Activated T-cell treated with anti-CD3 and anti-CD28 coated beads, Interleukin-2, amount 50 U/mL, for 72 hours (primary cell): ENCODE results near the gene POLR2H. TPM values are rescaled to one million over a fixed set of nuclear protein-coding genes. Genes with fewer than 3 reads are reported as not detected.

ENCODE experiments used
- ATAC-seq, 2 donors: fragments of 150-1000 bp; cut with Tn5 transposase; replicated peaks in 1 of 2; 2 replicates each; pipeline ENCODE4 v1.10.0; 2021; ENCODE audit warnings: moderate library complexity in 2 of 2, mild to moderate bottlenecking in 1 of 2
- DNase-seq, 2 donors: peaks; one replicate each; pipeline ENCODE4 v3.0.0; 2021 to 2022; ENCODE audit warnings: mixed read lengths in 1 of 2
- H3K27ac Mint-ChIP-seq: one replicate; pipeline ENCODE4 v1.8.0; 2022; ENCODE audit warnings: mild to moderate bottlenecking, moderate library complexity, mixed read lengths
- H3K27me3 Mint-ChIP-seq: one replicate; pipeline ENCODE4 v1.8.0; 2022; ENCODE audit warnings: low read depth, mixed read lengths
- H3K36me3 Mint-ChIP-seq, 2 donors: one replicate each; pipeline ENCODE4 v1.8.0; 2022; ENCODE audit warnings: mixed read lengths in 2 of 2, mild to moderate bottlenecking in 1 of 2; ENCODE audit not compliant: insufficient read depth in 2 of 2
- H3K4me1 Mint-ChIP-seq: one replicate; pipeline ENCODE4 v1.8.0; 2022; ENCODE audit warnings: low read depth, mixed read lengths
- H3K4me3 Mint-ChIP-seq, 2 donors: one replicate each; pipeline ENCODE4 v1.8.0; 2022; ENCODE audit warnings: mild to moderate bottlenecking in 2 of 2, mixed read lengths in 2 of 2, moderate library complexity in 2 of 2
- H3K9me3 Mint-ChIP-seq, 2 donors: one replicate each; pipeline ENCODE4 v1.8.0; 2022; ENCODE audit warnings: mixed read lengths in 2 of 2
- total RNA-seq, 2 donors: library from RNA; stranded (reverse); gene quantifications; one replicate each; pipeline ENCODE4 v1.2.3, GENCODE V29; 2022

The POLR2H gene
- total RNA-seq, 2 donors from 2014 or later, result 86.9 to 93.6 TPM

DNA sequence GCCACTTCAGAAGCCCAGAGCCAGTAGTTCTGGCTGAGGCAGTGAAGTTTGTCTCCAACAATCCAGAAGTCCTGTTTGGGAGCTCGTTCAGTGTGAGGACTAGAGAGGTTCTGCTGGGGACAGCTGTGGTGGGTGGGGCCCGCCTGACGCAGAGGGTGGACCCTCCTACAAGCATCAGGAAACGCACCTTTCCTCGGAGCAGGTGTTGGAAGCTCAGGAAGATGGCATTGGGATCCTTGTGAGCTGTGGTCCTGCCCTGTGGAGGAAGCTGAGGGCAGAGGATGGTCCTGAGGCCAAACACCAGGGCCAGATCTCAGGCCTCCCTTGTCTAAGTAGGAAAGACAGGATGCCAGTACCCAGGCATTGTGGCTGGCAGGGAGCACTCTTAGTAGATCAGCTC, 11.4 kb downstream of the POLR2H start:
- Mint-ChIP-seq H3K27ac (no peak overlapping the region), H3K9me3 (no peaks in the 10 kb centered on the region), H3K4me3 (no peak overlapping the region), H3K27me3 (peaks cover 25% of the 10 kb centered on the region), H3K36me3 (peaks cover 4 to 7% of the 10 kb centered on the region in 2 donors), H3K4me1 (peaks cover 11% of the 10 kb centered on the region)
- DNase-seq (no peak), ATAC-seq (no peak)

DNA sequence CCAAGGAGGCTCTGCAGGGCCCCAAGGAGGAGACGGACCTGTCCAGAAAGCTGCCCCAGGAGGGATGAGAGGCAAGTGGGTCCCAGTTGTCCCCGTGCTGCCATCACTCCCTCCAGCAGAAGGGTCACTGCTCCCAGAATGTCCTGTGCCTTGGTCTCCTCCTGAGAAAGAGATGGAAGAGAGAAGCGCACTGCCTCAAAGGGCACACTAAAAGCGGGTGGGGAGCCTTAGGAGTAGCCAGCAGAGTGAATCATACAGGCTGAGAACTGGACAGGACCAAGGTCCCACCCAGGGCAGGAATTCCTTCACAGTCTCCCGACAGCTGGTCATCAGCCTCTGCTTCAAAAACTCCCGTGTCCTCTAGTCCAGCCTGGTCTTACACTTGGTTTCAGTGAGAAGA, 11.9 kb downstream of the POLR2H start:
- Mint-ChIP-seq H3K27ac (no peak overlapping the region), H3K36me3 (peaks cover 3 to 4% of the 10 kb centered on the region in 2 donors), H3K9me3 (no peaks in the 10 kb centered on the region), H3K4me3 (no peak overlapping the region), H3K4me1 (peaks cover 11% of the 10 kb centered on the region), H3K27me3 (peaks cover 30% of the 10 kb centered on the region)
- DNase-seq (no peak), ATAC-seq (no peak)

DNA sequence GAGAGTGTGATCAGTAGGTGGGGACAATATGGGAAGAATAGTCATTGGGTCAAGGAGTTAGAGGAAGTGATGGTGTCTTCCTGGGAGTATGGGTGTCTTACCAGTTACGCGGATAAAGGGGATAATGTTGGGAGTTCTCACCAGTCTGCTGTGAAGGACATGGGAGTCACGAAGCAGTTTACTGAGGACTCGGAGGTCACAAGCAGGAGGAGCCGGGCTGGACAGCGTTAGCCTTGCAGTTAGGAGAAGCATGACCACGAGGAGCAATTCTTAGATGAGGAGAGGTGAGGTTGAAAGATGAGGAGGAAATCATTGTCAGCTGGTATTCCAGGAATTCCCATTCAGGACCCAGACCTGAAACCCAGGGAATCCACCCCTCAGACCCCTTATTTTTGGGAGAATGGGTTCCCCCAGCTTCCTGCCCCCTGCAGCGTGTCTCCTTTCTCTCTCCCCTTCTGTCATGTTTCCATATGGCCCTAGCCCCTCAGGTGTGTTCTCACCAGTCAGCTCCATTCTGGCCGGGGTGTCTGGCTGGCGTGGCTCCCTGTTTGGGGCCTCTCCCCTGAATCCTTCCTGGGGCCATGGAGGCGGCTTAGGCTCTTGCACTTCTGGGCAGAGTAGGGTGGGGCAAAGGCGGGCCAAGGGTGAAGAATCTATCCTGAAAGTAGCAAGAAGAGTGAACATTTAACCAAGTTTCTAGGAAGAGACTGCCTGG, 14.4 kb downstream of the POLR2H start:
- peaks cover 42% of the 10 kb centered on the region for H3K27me3 Mint-ChIP-seq
- no peak for ATAC-seq
- H3K9me3 Mint-ChIP-seq, result no peaks in the 10 kb centered on the region
- peaks cover 11% of the 10 kb centered on the region for H3K4me1 Mint-ChIP-seq
- no peak for DNase-seq
- peaks cover 0 to 4% of the 10 kb centered on the region in 2 donors for H3K36me3 Mint-ChIP-seq
- H3K27ac Mint-ChIP-seq, result no peak overlapping the region
- no peak overlapping the region for H3K4me3 Mint-ChIP-seq

DNA sequence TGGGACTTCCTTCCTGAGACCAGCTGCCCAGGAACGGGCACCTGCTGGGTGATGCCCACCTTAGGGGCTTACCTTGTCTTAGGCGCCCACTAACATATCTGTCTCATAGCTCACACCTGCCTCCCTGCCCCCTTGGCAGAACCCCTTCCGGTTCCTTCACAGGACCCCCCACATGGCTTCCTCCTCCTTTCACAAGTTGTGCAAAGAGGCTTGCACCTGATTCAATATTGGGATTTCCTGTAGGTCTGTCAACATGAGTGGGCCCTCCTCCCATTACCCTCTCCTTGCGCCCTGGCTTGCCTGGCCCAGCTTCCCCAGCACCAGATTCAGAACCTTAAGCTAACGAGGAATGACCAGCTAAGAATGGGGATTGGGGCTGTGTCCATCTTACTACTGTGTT, 15.9 kb downstream of the POLR2H start:
- DNase-seq (no peak), ATAC-seq (no peak)
- H3K4me1 Mint-ChIP-seq, result no peaks in the 10 kb centered on the region
- no peak overlapping the region for H3K4me3 Mint-ChIP-seq
- no peaks in the 10 kb centered on the region for H3K9me3 Mint-ChIP-seq
- H3K27ac Mint-ChIP-seq, result no peak overlapping the region
- H3K36me3 Mint-ChIP-seq, result peaks cover 0 to 4% of the 10 kb centered on the region in 2 donors
- peaks cover 43% of the 10 kb centered on the region for H3K27me3 Mint-ChIP-seq

DNA sequence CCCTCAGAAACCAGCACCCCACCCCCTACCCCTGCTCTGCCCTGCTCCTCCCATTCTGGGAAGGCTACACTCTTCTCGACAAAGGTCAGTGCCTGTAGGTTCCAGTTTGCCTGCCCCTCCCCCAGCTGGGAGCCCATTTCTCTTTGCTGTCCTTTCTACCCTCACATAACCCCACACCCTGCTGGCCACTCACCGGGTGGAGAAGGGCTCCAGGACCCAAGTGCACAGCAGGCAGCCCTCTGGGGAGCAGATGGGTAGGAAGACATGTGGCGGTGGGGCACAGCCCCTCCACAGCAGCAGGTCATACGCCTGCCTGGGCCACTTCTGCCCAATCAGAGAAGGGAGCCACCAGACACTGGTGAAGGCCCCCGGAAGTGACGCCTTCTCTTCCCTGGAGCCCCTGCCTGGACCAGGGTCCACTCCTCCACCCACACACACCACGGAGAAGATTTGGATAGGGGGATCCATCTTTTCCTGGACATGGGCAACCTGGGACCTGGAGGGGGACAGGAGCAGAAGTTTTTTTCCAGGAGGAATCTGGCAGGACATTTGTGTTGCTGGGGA, 16.5 kb downstream of the POLR2H start, which contains the start of gene THPO:
Gene THPO (minus strand): TSS at position 326 of the 564 bp plus-strand sequence. CDS start 1,948 bp downstream, outside the sequence.
- ATAC-seq, result no peak
- H3K9me3 Mint-ChIP-seq, result no peaks in the 10 kb centered on the region
- H3K4me1 Mint-ChIP-seq, result no peaks in the 10 kb centered on the region
- peaks cover 49% of the 10 kb centered on the region for H3K27me3 Mint-ChIP-seq
- peaks cover 0 to 4% of the 10 kb centered on the region in 2 donors for H3K36me3 Mint-ChIP-seq
- DNase-seq, result no peak
- H3K4me3 Mint-ChIP-seq, result peak within 1 kb of the TSS in 1 of 2 donors; percentile 74
- H3K27ac Mint-ChIP-seq, result no peak within 1 kb of the TSS

DNA sequence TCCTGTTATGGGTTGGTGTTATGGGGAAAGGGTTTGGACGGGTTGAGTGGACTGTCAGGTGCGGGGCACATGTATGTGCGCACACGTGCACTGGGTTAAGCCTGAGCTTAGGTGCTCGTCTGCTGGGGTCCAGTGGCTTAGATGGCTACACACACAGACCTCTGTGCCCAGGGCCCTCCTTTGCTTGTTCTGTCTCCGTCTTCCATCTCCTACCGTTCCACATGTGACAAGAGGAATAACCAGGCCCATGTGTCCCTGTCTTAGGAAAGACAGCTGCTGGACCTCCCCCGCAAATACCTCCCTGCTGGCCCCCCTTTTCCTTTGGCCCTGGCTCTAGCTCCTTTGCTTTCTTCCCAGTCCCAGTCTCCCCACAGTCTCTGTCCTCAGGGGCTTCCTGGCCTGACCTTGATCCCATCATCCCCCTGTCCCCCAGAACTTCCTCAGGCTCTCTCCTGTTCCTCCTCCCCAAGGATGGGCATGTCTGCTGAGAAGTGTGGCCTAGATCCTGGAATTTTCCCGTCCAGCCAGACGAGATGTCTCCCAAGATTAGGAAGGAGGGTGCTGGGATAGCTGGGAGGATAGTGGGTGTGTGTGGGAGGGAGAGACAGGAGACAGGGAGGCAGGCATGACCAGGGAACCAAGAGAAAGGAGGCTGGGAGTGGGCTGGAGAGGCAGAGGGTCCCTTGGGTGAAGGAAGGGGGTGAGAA, 17.3 kb downstream of the POLR2H start:
- ATAC-seq, result no peak
- Mint-ChIP-seq H3K9me3 (no peaks in the 10 kb centered on the region), H3K27me3 (peaks cover 51% of the 10 kb centered on the region), H3K27ac (no peak overlapping the region), H3K36me3 (peaks cover 0 to 4% of the 10 kb centered on the region in 2 donors), H3K4me1 (no peaks in the 10 kb centered on the region), H3K4me3 (peak overlapping the region; percentile 56 to 74)
- DNase-seq, result no peak

DNA sequence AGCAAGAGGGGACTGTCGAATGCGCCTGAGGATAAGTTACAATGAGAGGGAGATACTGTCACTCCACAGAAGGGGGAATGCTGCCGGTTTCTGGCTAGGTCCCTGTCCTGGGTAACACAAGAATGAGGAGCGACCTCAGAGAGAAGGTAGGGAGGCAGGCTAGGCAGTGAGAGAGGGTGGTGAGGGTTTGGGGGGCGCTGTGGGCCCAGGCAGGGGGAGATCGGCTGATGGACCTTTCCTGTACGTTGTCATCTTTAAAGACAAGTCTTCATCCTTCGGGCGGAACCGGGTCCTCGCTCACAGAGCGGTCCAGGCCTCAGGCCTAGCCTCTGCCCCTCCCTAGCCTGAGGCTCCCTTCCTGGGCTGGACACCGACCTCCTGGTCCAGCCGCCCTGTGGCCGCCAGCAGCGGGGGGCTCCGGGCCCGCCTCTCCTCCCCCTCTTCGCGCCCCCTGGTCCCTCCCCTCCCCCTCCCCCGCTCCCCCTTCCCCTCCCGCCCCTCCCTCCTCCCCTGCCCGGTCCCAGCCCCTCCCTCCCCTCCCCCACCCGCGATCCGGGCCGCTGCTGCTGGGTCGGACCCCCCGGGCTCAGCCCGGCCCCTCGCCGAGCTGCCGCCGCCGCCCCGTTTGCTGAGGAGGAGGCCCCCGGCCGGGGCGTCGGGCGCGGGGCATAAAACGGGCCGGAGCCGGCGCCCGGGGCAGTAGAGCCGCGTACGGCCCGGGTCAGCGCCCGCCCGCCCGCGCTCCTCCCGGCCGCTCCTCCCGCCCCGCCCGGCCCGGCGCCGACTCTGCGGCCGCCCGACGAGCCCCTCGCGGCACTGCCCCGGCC, 18.1 kb downstream of the POLR2H start, which contains the start of gene CHRD:
Gene CHRD (plus strand): TSS at position 697 of the 827 bp plus-strand sequence. CDS start 265 bp downstream, outside the sequence.
- Mint-ChIP-seq H3K4me1 (no peaks in the 10 kb centered on the region), H3K27ac (no peak within 1 kb of the TSS), H3K27me3 (peaks cover 58% of the 10 kb centered on the region), H3K36me3 (peaks cover 0 to 4% of the 10 kb centered on the region in 2 donors), H3K9me3 (no peaks in the 10 kb centered on the region), H3K4me3 (peak within 1 kb of the TSS; percentile 71 to 74)
- DNase-seq, result no peak
- ATAC-seq, result peak in 1 of 2 donors; percentile 38

DNA sequence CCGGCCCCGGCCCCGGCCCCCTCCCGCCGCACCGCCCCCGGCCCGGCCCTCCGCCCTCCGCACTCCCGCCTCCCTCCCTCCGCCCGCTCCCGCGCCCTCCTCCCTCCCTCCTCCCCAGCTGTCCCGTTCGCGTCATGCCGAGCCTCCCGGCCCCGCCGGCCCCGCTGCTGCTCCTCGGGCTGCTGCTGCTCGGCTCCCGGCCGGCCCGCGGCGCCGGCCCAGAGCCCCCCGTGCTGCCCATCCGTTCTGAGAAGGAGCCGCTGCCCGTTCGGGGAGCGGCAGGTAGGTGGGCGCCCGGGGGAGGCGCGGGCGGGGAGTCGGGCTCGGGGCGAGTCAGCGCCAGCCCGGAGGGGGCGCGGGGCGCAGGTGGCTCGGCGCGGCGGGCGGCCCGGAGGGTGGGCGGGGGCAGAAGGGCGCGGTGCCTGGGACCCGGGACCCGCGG, 18.7 kb downstream of the POLR2H start:
- H3K4me1 Mint-ChIP-seq, result no peaks in the 10 kb centered on the region
- H3K4me3 Mint-ChIP-seq, result no peak overlapping the region
- DNase-seq, result peak; percentile 41 to 49
- H3K27ac Mint-ChIP-seq, result no peak overlapping the region
- peak; percentile 61 to 66 for ATAC-seq
- H3K27me3 Mint-ChIP-seq, result peaks cover 58% of the 10 kb centered on the region
- H3K9me3 Mint-ChIP-seq, result no peaks in the 10 kb centered on the region
- peaks cover 0 to 4% of the 10 kb centered on the region in 2 donors for H3K36me3 Mint-ChIP-seq

DNA sequence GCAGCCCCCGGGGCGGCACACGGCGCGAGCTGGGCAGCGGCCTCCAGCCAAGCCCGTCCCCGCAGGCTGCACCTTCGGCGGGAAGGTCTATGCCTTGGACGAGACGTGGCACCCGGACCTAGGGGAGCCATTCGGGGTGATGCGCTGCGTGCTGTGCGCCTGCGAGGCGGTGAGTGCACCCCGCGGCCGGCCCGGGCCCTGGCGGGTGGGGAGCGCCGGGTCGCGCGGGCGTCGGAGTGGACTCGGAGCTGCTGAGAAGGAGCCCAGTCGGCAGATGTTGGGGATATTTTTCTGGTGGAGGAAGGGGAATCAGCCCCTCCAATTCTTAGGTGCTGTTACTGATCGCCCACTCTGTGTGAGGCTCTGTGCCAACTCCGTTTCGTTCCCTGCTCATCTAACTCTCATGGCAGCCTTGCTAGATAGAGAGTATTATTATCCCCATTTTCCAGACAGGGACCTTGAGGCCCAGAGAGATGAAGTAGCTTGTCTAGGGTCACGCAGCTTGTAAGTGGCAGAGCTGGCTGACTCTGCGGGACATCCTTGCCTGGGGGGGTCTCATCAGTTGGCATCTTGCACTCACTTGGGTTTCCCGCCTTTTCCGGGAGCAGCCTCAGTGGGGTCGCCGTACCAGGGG, 19.2 kb downstream of the POLR2H start:
- peaks cover 53% of the 10 kb centered on the region for H3K27me3 Mint-ChIP-seq
- H3K4me3 Mint-ChIP-seq, result peak overlapping the region; percentile 71 to 73
- H3K9me3 Mint-ChIP-seq, result no peaks in the 10 kb centered on the region
- peaks cover 0 to 4% of the 10 kb centered on the region in 2 donors for H3K36me3 Mint-ChIP-seq
- H3K27ac Mint-ChIP-seq, result no peak overlapping the region
- no peaks in the 10 kb centered on the region for H3K4me1 Mint-ChIP-seq
- DNase-seq (peak in 1 of 2 donors; percentile 27), ATAC-seq (peak; percentile 55 to 64)

DNA sequence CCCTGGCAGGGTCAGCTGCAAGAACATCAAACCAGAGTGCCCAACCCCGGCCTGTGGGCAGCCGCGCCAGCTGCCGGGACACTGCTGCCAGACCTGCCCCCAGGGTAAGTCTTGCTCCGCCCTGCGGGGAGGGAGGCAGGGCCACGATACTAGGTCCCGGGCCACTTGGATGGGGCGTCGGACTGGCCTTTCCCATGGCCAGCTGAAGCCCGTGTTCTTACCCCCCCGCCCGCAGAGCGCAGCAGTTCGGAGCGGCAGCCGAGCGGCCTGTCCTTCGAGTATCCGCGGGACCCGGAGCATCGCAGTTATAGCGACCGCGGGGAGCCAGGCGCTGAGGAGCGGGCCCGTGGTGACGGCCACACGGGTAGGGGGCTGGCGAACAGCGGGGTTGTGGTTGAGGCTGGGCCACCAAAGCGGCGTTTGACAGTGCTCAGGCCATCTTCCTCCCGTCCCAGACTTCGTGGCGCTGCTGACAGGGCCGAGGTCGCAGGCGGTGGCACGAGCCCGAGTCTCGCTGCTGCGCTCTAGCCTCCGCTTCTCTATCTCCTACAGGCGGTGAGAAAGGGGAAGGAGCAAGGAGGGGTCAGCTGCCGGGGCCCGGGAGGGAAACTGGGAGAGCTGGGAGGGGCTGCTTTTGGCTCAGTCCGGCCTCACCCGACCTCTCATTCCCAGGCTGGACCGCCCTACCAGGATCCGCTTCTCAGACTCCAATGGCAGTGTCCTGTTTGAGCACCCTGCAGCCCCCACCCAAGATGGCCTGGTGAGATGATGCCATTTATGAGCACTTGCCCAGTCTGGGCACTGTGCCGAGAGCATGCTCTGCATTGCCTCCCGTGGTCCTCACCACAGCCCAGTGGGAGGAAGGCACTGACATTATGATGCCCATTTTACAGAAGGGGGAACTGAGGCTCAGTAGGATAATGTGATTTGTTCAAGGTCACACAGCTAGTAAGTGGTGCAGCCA, 20.0 kb downstream of the POLR2H start:
- ATAC-seq (peak; percentile 33), DNase-seq (peak in 1 of 2 donors; percentile 16)
- Mint-ChIP-seq H3K9me3 (no peaks in the 10 kb centered on the region), H3K36me3 (peaks cover 0 to 4% of the 10 kb centered on the region in 2 donors), H3K27me3 (peaks cover 47% of the 10 kb centered on the region), H3K27ac (no peak overlapping the region), H3K4me1 (no peaks in the 10 kb centered on the region), H3K4me3 (peak overlapping the region; percentile 71 to 73)

DNA sequence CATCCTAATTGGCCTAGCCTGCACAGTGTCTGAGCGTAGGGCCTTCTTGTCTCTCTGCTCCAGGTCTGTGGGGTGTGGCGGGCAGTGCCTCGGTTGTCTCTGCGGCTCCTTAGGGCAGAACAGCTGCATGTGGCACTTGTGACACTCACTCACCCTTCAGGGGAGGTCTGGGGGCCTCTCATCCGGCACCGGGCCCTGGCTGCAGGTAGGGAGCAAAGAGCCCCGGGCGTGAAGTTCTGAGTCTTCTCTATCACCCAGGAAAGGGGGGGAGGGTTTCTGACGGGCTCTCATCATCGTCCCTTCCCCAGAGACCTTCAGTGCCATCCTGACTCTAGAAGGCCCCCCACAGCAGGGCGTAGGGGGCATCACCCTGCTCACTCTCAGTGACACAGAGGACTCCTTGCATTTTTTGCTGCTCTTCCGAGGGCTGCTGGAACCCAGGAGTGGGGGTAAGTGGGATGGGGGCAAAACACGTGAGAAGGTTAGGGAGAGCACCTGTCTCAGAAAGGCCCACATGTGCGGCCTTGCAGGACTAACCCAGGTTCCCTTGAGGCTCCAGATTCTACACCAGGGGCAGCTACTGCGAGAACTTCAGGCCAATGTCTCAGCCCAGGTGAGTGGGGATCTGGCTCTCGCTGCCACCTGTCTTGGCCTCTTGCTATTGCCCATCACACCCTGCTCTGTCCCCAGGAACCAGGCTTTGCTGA, 21.0 kb downstream of the POLR2H start:
- Mint-ChIP-seq H3K36me3 (peaks cover 0 to 4% of the 10 kb centered on the region in 2 donors), H3K4me1 (no peaks in the 10 kb centered on the region), H3K9me3 (no peaks in the 10 kb centered on the region), H3K4me3 (no peak overlapping the region), H3K27ac (no peak overlapping the region), H3K27me3 (peaks cover 37% of the 10 kb centered on the region)
- ATAC-seq (no peak), DNase-seq (no peak)
